GM19372 (cell line): ENCODE data around the gene RASGRP2.

ENCODE experiments used
- ATAC-seq: cut with Tn5 transposase; IDR thresholded peaks from one replicate; pipeline ENCODE4 v1.9.1; 2021; ENCODE audit warnings: mild to moderate bottlenecking, low read depth, moderate library complexity; ENCODE audit not compliant: unreplicated experiment

Gene RASGRP2

DNA sequence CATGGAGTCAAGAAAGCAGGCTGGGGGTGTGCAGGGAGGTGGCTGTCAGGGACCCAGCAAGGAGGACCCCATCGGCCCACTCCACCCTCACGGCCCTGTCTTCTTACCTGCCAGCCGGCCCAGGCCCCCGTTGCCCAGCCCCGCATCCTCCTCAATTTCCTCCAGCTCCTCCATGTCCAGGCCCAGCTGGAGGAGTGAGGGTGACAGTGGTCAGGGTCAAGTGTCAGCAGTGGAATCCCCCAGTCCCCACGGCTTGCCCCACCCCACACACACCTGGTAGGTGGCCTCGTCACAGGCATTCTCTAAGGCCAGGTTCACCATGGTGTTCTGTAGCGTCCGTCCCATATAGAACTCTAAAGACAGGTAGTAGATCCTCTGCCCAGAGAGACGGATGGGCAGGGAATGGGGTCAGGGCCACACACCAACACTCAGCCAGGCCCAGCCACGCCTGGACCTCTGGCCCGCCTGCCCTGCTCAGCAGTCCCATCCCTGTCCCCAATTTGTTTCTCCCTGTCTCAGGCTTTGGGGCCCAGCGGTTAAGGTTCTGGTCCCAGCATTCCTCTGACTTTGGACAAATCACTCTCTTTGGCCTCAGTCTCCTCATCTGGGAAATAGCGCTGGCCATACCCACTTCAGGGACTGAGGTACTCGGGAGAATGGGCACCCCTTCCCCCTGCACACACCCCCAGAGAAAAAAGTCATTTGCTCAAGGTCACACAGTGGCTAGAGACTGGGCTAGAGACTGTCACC is 14.6 kb upstream of the RASGRP2 start:
- ATAC-seq: no peak

DNA sequence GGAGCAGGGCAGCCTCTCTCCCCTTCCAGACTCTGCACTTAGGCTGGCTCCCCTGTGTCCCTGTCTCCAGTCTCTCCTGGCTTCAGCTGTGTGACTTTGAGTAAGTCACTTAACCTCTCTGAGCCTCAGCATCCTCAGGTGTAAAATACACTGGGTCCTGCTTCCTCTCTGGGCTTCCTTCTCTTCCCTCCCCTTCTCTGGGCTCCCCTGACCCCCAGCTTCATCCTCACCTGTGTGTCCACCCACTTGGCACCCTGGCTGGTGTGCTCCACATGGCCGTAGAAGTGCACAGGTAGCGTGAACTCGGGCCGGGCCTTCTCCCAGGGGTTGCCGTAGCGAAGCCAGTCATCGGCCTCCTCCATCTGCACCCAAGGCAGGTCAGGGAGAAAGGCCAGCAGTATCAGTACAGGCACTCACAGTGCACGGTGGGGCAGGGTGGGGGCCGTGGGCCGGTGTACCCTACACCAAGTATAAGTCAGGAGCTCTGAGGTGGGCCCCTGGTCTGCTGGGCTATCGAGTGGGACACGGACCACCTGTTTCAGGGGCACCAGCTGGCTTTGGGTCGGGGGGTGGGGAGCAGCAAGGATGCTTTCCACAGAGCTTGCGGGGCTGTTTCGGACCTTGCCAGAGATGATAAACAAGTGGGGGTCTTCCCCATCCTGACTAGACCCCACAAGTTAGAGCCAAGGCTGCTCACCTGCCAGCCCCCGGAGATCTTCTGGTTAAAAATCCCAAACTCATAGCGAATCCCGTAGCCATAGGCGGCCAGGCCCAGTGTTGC is 13.8 kb upstream of the RASGRP2 start:
- no peak for ATAC-seq

DNA sequence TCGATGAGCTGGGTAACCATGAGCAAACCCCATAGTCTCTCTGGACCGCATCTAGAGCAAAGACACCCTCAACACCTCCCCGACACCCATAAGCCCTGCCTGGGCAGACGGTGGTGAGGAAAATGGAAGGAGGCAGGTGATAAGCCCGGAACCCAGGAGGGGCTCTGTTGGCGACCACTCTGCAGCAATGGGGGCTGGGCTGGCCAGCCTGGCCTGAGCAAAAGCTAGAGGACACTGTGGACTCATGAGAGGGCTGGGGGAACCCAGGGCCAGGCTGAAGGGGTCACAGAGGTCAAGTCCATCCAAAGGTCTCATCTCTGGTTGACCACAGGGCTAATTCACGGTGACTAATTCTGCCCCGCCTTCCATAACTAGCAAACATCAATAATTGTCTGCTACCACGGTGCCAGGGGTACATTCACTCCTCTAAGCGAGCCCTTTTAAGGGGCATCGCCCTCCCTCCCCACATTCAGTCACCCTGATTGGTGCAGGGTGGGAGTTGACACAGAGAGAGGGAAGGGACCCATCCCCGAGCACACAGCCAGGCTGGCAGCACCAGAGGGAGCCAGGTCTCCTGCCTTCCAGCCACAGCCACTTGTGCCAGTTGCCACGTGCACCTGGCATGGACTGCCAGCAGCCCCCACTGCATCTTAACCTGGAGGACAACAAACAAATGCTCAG is 11.9 kb upstream of the RASGRP2 start:
- no peak for ATAC-seq

DNA sequence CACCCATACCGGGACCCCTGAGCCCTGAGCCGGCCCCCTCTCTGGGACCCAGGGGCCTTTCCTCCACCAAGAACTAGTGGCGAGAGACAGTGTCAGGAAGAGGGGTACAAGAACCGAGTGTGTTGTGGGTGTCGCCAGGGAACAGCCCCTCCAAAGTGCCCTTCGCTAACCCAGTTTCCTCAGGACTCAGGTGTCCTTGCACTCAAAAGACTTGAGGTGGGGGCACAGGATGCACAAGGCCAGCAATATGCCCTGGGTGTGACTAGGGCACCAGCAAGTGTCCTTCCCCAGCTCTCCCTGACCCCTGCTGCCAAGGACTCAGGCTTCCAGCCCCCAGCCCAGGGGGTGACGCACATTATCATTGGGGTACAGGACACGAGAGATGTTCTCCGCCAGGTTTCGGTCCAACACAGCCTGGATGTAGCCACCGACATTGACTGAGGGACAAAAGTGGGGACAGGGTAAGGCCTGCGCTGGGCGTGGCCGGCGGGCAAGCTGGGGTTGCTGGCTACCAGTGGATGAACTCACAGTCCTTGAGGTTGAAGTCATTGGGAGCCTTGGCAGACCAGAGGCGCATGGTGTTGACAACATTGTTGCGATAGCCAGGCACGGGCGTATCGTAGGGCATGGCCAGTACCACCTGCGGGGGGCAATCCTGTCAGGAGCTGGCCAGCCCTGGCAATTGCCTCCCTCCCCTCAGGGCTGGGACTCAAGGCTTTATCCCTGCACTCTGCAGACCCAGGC is 11.1 kb upstream of the RASGRP2 start:
- no peak for ATAC-seq

DNA sequence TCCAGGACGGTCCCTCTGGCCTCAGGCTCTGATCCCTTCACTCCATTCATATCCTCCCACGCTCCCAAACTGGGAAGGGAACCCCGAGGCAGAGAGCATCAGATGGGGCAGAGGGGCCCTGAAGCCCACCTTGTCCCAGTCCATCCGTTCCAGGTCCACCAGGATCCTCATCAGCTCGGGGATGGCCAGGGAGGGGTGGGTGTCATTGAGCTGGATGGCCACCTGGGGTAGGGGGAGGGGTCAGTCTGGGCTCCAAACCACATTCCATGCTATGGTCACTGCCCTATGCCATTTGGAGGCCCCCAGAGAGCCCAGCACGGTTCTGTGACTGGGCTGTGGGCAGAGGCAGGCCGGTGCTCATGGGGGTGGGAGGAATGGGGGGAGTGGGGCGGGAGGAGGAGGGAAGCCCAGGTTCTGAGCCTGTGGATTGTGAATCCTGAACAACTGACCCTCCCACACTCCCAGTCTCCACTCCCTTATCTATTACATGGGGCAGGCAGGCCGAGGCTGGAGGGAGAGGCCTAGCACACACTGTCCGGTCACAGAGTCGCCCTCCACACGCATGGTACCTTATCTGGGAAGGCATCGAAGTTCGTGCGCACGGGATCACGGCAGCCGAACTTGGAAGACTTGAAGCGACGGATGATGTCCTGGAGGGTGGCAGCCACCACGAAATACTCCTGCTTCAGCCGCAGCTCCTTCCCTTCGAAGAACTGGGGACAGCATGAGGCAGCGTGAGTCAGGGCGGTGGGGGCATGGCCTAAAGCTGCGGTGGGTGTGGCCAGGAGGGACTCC is 10.4 kb upstream of the RASGRP2 start:
- ATAC-seq: no peak

DNA sequence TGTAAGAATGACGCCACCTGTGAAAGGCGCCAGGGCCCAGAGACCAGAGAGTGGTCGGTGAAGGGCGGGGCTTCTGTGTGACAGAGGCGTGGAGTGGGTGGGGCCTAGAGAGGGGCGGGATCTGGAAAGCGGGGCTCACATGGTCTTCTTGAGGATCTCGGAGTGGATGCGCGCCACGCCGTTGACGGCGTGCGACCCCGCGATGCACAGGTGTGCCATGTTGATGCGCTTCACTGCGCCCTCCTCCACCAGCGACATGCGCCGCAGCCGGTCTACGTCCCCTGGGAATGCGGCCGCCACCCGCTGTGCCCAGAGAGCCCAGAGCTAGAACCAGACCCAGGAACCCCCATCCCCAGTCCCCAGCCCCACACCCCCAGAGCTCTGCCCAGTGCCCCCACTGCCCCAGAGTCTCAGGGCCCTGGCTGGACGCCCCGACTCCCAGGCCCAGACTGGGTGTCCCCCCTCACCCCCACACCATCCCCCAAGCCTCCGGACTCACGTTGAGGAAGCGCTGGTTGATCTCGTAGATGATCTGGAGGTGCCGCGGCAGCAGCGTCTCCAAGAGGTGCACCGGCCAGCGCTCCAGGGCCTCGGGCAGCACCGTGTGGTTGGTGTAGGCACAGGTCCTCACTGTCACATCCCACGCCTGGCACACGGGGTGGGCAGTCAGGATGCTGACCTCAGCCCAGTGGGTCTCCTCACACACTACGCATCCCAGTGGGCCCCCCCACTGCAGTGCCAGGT is 9.6 kb upstream of the RASGRP2 start:
- no peak for ATAC-seq

DNA sequence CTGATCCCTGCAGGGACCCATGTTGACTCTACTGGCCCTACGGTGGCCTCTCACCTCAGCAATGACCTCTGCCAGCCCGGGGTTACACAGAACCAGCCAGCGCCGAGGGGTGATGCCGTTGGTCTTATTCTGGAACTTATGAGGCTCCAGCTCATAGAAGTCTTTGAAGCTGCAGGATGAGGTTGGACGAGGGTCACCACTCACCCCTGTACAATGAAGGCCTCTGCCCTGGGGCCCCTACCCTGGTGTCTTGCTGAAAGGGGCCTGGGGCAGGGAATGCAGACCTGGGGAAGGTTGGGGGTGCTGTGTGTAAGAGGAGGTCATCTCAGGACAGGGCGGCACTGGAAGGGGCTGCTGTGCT is 9.1 kb upstream of the RASGRP2 start:
- no peak for ATAC-seq

DNA sequence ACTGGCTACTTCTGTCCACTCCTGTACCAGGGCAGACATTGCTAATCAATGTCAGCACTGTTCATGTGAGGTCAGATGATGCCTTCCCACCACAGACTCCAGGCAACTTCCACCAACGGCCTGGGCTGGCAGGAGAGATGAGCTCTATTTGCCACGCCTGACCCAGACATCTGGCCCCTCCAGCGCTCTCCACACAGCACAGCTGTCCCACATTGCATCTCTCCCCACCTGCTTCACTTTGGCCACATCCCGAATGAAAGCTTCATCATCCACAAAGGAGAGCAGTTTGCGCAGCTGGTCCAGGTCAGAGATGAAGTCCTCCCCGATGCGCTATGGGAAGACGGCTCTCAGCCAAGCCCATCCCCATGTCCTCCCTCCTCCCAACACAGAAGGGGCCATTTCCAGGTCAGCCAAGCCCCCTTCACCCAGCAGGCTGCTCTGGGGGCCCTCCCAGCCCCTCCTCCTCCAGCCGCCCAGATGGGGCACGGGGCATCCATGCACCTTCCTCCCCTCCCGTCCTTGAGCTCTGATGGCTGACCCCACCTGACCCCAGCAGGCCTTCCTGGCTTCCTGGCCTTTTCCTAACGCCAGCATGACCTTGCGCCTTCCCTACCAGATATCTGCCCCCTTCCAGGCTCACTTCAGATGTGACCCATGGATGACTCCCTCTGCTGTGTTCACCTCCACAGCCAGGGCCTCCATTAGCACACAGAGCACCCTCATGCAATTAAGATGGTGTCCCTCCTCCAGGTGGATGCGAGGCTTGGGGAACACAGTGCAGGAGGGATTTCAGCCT is 8.4 kb upstream of the RASGRP2 start:
- ATAC-seq: no peak

DNA sequence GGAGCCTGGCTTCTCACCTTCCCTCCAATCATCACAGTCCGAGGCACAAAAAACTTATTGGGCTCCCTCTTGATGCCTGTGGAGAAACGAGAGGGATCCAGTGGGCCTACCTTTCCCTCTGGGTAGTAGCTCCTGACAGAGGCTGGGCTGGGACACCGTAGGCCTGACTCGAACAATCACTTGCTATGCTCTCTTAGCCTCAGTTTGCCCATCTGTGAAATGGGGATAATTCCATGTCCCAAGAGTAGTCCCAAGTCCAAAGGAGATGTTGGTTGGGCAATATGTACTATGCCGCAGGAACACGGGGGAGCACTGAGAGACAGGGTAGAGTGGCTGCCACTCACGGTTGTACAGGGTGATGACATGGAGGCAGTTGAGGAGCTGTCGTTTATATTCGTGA is 7.6 kb upstream of the RASGRP2 start:
- no peak for ATAC-seq

DNA sequence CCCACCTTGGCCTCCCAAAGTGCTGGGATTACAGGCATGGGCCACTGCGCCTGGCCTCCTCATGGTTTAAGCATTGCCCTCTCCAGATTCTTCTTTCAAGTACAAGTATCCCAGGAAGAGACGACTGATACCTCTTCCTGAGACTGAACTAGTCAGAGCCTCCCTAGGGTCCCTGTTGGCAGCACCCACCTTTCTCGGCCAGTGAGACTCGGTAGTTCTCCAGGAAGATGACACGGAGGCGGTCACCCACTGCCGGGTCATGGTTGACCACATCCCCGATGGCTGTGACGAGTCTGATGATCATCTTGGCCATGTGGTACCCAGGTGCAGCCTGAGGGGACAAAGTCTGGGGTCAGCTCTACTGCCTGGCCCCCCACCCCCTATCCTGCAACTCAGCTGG is 7.2 kb upstream of the RASGRP2 start:
- no peak for ATAC-seq

DNA sequence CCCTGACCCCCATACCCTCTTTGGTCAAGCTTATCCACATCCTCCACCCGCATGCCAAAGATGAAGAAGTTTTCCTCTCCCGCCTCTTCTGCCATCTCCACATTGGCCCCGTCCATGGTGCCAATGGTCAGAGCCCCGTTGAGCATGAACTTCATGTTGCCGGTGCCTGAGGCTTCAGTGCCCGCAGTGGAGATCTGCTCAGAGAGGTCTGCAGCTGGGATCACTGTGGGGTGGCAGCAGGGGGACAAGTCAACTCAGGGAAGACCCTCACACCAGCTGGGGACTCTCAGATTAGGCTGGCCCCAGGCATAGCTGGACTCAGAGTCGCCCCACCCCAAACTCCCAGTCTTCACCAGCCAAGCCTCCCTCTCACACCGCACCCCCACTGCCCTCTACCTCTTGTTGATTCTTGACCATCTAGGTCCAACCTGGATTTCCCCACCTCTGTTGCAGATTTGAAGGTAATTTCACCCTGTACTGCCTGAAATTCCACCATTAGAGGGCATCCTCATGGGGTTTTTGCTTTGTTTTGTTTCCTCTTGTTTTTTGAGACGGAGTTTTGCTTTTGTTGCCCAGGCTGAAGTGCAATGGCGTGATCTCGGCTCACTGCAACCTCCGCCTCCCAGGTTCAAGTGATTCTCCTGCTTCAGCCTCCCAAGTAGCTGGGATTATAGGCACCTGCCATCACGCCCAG is 6.6 kb upstream of the RASGRP2 start:
- ATAC-seq: no peak

DNA sequence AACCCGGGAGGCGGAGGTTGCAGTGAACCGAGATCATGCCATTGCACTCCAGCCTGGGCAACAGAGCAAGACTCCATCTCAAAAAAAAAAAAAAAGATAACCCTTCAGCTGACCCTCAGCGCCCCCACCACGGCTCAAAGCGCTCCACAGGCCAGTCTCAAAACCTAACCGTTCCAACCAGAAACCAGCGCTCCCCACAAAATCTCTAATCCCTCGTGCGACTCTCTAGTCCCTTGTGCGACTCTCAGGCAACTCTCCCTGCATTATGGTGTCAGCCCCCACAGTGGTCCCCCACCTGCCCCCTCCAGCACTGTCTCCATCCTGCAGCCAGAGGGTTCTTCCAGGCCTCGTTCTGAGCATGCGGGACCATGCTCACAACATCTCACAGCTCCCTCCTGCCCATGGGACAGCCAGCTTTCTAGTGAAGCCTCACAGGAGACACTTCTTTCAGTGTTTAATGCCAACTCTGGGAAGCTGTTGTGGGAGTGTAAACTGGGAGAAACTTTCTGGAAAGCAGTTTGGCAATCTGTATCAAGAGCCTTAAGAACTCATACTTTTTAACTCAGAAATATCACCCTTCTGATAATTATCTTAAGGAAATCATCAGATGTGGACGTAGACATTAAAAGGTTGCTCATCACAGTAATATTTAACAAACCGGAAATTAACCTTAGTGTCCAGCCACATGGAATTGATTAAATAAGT is 4.2 kb upstream of the RASGRP2 start:
- ATAC-seq: no peak

DNA sequence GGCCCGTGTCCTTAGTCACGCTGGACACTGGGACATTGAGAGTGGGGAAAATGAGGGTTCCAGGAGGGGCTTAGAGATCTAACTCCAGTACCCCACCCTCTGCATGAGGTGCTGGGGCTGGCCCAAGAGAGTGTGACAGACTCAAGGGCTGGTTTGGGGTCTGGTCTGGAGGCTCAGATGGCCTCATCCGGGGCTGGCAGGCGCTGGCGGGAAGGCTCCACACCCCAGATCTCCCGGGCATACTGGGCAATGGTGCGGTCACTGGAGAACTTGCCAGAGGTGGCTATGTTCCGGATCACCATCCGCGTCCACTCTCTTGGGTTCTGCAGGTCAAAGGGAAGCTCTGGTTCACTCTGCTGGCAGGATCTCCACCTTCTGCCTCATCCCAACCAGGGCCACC is 2.5 kb upstream of the RASGRP2 start:
- ATAC-seq: no peak

DNA sequence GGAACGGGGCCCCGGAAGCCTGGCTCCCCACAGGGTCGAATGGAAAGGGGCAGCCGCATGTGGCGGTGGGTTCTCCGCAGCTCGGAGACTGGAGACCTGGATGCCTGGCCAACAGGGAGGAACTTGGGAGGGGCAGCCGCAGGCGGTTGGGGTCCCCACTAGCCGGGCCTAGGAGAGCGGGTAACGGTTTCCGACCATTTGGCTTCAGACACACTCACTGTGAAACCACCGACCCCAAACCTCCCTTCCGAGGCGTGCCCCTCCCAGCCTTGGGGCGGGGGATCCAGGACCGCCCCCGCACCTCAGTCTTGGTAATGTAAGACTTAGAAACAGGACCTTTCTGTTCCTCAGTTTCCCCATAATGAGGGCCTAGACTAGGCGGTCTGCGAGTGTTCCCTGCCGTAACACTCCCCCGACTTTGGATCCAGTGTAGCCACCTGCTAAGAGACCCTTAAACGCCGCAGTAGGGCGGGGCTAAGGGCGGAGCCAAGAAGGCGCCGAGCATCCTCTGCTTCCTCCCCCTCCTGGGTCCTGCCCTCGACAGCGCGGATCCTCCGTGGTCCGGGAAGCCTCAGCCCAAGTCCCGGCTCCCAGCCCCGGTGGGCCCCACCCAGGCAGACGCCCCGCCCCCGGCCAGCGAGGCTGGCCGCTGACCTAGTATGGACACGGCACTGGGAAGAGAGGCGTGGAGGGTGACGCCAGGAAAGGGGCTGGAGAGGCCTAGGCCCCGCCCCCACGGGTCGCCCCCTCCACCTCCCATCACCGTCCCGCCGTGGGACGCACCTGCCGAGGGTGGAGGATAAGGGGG is 1.8 kb upstream of the RASGRP2 start:
- no peak for ATAC-seq

DNA sequence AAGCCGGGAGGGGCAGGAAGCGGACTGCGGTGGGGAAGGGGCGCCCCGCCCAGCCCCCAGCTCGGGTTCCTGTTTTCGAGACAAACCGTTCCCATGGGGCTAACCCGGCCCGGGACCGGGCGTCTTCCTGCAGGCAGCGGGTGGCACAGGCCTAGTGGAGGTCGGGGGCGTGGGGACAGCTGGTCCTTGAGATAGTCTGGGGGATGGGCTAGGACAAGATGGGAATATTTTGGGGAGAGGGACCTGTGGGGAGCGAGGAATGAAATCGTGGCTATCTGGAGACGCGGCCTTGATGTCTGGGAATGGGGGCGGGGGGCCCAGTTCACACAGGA is 1.2 kb upstream of the RASGRP2 start:
- no peak for ATAC-seq

DNA sequence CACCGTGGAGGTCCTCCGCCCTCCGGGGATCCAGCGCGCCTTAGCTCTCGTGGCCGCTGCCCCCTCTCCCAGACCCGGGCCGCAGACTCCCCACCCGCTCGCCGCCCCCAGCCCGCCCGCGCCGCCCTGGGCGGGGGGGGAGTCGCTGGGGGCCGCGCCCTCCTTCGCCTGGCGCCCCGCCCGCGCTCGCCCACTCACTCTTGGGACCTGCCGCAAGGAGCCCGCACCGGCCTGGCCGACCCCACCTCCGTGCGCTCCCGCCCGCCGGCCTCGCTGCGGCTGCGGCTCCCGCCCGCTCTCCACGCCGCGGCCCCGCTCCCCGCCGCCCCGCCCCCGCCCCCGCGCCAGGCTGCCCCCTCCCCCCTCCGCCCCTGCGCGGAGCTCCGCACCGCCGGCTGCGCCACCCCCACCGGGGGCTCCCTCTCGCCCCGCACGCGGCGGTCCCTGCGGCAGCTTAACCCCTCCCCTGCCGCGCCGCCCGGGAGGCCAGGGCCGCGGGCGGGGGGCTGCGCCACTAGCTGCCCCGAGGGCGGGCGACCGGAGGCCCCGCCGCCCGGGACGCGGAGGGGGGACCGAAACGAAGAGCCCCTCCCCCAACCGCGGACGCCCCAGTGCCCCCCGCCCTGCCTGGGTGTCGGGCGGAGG is 724 bp upstream of the RASGRP2 start:
- no peak for ATAC-seq
